Suprapubic skin (tissue), 4 donors: ENCODE measurements around the gene TMEM116. TPM values are rescaled to one million over a fixed set of nuclear protein-coding genes. Genes with fewer than 3 reads are reported as not detected.

Experiments used
- DNase-seq, 2 donors: peaks; one replicate each; pipeline ENCODE4 v3.0.0-alpha.2; 2019; ENCODE audit warnings: low spot score in 2 of 2
- H3K27ac ChIP-seq: fragments of 200-600 bp; sonication (generic); one replicate; pipeline ENCODE4 v1.5.1; 2019
- H3K27me3 ChIP-seq: fragments of 200-600 bp; sonication (generic); one replicate; pipeline ENCODE4 v1.5.1; 2019
- H3K36me3 ChIP-seq: fragments of 200-600 bp; sonication (generic); one replicate; pipeline ENCODE4 v1.5.1; 2019
- H3K4me1 ChIP-seq: fragments of 200-600 bp; sonication (generic); one replicate; pipeline ENCODE4 v1.5.1; 2019
- H3K4me3 ChIP-seq: fragments of 200-600 bp; sonication (generic); one replicate; pipeline ENCODE4 v1.5.1; 2019; ENCODE audit warnings: mild to moderate bottlenecking
- H3K9me3 ChIP-seq: fragments of 200-600 bp; sonication (generic); one replicate; pipeline ENCODE4 v1.5.1; 2019
- EP300 ChIP-seq: sonication (generic); formaldehyde crosslinking; IDR thresholded peaks from one replicate; pipeline ENCODE4 v1.6.1; 2017; ENCODE audit warnings: antibody characterized with exemption
- POLR2A ChIP-seq, 2 donors: fragments of 450-650 bp; IDR thresholded peaks; one replicate each; pipeline ENCODE4 v1.6.1; 2017; ENCODE audit warnings: antibody characterized with exemption in 2 of 2, mild to moderate bottlenecking in 2 of 2, moderate library complexity in 2 of 2
- POLR2AphosphoS5 ChIP-seq, 3 donors: sonication (generic); formaldehyde crosslinking; IDR thresholded peaks; one replicate each; pipeline ENCODE4 v1.6.1; 2017; ENCODE audit warnings: antibody characterized with exemption in 3 of 3
- WGBS: methylation state at CpG from one replicate; pipeline ENCODE4 v1.1.5; 2018; 5-methylcytosine and 5-hydroxymethylcytosine counted together
- total RNA-seq, 4 donors: library from RNA; depleted of rRNA; stranded (reverse); fragments of >200 nt; gene quantifications; one replicate each; pipeline ENCODE4 v1.1.0, GENCODE V29; 2016
- TF ChIP-seq, protein P1 (sequence below), 2 donors: fragments of 200-600 bp in 1 of 2; fragments of 450-650 bp in 1 of 2; sonication (generic) in 1 of 2; IDR thresholded peaks; one replicate each; pipeline ENCODE4 v1.5.1; 2016 to 2019; ENCODE audit warnings: antibody characterized with exemption in 2 of 2, mild to moderate bottlenecking in 1 of 2, moderate library complexity in 1 of 2

The TMEM116 gene
- total RNA-seq, 4 donors from 2014 or later = 16.0 to 25.1 (median 22.8) TPM

DNA sequence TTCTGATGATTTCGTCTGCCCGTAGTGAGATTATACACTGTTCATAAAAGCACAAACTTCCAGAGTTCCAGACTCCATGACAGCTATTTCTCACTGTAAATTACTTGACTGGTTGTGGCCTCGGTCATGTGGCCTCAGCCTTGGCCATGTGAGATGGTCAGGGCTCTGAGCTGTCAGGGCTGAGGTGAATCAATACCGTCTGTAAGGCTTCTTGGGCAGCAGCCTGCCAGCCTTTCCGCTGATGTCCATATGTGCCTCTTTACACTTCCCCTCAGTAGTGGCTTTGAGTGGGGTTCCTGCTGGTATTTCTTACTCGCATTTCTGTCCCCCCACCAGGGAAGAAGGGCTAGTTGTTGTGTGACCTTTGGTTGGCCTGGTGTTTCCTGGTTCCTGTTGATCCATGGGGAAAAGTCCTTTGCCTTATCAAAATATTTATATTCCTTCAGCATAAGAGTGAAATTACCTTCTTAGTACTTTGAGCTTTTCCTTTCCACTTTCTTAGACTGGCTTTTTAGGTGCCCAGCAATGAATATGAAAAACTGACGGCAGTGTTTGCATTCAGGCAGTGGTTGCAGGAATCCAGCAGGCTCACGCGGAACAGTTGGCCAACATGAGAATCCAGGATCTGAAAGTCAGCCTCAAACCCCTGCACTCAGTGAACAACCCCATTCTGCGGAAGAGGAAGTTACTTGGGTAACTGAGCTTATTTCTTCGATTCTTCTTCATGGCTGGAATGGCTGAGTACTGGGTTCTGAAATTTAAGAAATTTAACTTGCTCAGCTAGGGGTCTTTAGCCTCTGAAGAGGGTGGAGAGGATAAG is 124.8 kb downstream of the TMEM116 start:
- no peak overlapping the region for H3K27ac ChIP-seq
- no peak overlapping the region for H3K4me3 ChIP-seq
- peaks cover 94% of the 10 kb centered on the region for H3K36me3 ChIP-seq
- 93% methylated on average over 11 of the region's 11 CpGs for WGBS
- TF ChIP-seq, protein P1, sequence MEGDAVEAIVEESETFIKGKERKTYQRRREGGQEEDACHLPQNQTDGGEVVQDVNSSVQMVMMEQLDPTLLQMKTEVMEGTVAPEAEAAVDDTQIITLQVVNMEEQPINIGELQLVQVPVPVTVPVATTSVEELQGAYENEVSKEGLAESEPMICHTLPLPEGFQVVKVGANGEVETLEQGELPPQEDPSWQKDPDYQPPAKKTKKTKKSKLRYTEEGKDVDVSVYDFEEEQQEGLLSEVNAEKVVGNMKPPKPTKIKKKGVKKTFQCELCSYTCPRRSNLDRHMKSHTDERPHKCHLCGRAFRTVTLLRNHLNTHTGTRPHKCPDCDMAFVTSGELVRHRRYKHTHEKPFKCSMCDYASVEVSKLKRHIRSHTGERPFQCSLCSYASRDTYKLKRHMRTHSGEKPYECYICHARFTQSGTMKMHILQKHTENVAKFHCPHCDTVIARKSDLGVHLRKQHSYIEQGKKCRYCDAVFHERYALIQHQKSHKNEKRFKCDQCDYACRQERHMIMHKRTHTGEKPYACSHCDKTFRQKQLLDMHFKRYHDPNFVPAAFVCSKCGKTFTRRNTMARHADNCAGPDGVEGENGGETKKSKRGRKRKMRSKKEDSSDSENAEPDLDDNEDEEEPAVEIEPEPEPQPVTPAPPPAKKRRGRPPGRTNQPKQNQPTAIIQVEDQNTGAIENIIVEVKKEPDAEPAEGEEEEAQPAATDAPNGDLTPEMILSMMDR (IDR thresholded peaks at IDR 0.05) = no peak
- TF ChIP-seq POLR2A (IDR thresholded peaks at IDR 0.05) (no peak), EP300 (no peak), POLR2AphosphoS5 (IDR thresholded peaks at IDR 0.05) (no peak)
- no peak for DNase-seq
- no peaks in the 10 kb centered on the region for H3K9me3 ChIP-seq
- H3K4me1 ChIP-seq = no peaks in the 10 kb centered on the region
- H3K27me3 ChIP-seq = no peaks in the 10 kb centered on the region

GRCh38 chr12:111886662-111887545 is 126.1 kb downstream of the TMEM116 start:
- no peak overlapping the region for H3K27ac ChIP-seq
- H3K27me3 ChIP-seq = no peaks in the 10 kb centered on the region
- no peak for DNase-seq
- peaks cover 94% of the 10 kb centered on the region for H3K36me3 ChIP-seq
- TF ChIP-seq POLR2AphosphoS5 (IDR thresholded peaks at IDR 0.05) = no peak
- TF ChIP-seq EP300 = no peak
- TF ChIP-seq, protein P1 (IDR thresholded peaks at IDR 0.05) = no peak
- TF ChIP-seq POLR2A (IDR thresholded peaks at IDR 0.05) = no peak
- no peaks in the 10 kb centered on the region for H3K9me3 ChIP-seq
- 87% methylated on average over 7 of the region's 7 CpGs for WGBS
- no peaks in the 10 kb centered on the region for H3K4me1 ChIP-seq
- no peak overlapping the region for H3K4me3 ChIP-seq

- H3K36me3 ChIP-seq = peaks cover 65% of the 10 kb centered on the region
Observed at GRCh38 chr12:111881716-111882115, 131.2 kb downstream of the TMEM116 start.

More at GRCh38 chr12:111881716-111882115, 131.2 kb downstream of the TMEM116 start:
- Histone ChIP-seq H3K4me1 (no peaks in the 10 kb centered on the region), H3K9me3 (no peaks in the 10 kb centered on the region), H3K4me3 (no peak overlapping the region), H3K27me3 (no peaks in the 10 kb centered on the region), H3K27ac (no peak overlapping the region)
- TF ChIP-seq, protein P1 (IDR thresholded peaks at IDR 0.05) = no peak
- no peak for TF ChIP-seq POLR2A (IDR thresholded peaks at IDR 0.05)
- TF ChIP-seq EP300 = no peak
- TF ChIP-seq POLR2AphosphoS5 (IDR thresholded peaks at IDR 0.05) = no peak
- WGBS = 100% methylated on average over 1 of the region's 1 CpG
- no peak for DNase-seq

Other genes with a start within 250 kb of the TMEM116 start
- 100 to 1,000 TPM; 111 to 156 (median 130) TPM for gene ALDH2, start 246.2 kb downstream of the TMEM116 start, total RNA-seq
- 10 to 100 TPM; 38.9 to 69.7 (median 58.6) TPM for gene MAPKAPK5, start 170.9 kb downstream of the TMEM116 start, total RNA-seq
- gene ERP29, start 261 bp upstream of the TMEM116 start, total RNA-seq = 10 to 100 TPM; 40.8 to 71.0 (median 52.5) TPM
- gene NAA25, start 95.6 kb upstream of the TMEM116 start, total RNA-seq = 10 to 100 TPM; 21.1 to 68.6 (median 29.0) TPM
- 10 to 100 TPM; 44.6 to 88.1 (median 54.6) TPM for gene TRAFD1, start 112.4 kb upstream of the TMEM116 start, total RNA-seq